Tibial nerve (tissue), 4 donors: ENCODE results near the gene TRIL.
A peak's percentile ranks its signal among the peaks of the same experiment; 100 is the strongest.

Source experiments
- EP300 ChIP-seq, 2 donors: sonication (generic); formaldehyde crosslinking; IDR thresholded peaks; one replicate each; pipeline ENCODE4 v1.6.1; 2017; ENCODE audit warnings: antibody characterized with exemption in 2 of 2, mild to moderate bottlenecking in 1 of 2
- POLR2A ChIP-seq, 2 donors: fragments of 450-650 bp; IDR thresholded peaks; one replicate each; pipeline ENCODE4 v1.6.1; 2017; ENCODE audit warnings: antibody characterized with exemption in 2 of 2, mild to moderate bottlenecking in 2 of 2, moderate library complexity in 2 of 2
- TF ChIP-seq, protein P1 (sequence below), 5 experiments: fragments of 200-600 bp in 3 of 5; fragments of 450-650 bp in 2 of 5; sonication (generic) in 3 of 5; IDR thresholded peaks; one replicate each; pipeline ENCODE4 v1.5.1; 2016 to 2019; ENCODE audit warnings: antibody characterized with exemption in 5 of 5, mild to moderate bottlenecking in 3 of 5, moderate library complexity in 2 of 5

DNA sequence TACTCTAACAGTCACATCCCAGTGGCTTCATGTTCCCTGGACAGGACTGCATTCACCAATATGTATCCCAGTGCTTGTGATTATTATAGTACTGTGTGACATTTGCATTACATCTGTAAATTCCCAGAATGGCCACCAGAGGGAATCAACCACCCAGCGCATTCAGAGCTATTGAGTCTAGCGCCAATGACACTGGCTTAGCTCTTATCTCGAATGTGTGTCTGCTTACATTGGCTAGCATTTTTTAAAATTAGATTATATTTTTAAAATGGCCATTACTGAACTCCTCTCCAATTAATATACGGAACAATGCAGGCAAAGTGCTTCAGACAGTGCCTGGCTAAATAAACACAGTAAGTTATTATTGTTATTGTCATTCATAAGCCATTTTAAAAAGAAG is 36.3 kb downstream of the TRIL start:
- TF ChIP-seq, protein P1, sequence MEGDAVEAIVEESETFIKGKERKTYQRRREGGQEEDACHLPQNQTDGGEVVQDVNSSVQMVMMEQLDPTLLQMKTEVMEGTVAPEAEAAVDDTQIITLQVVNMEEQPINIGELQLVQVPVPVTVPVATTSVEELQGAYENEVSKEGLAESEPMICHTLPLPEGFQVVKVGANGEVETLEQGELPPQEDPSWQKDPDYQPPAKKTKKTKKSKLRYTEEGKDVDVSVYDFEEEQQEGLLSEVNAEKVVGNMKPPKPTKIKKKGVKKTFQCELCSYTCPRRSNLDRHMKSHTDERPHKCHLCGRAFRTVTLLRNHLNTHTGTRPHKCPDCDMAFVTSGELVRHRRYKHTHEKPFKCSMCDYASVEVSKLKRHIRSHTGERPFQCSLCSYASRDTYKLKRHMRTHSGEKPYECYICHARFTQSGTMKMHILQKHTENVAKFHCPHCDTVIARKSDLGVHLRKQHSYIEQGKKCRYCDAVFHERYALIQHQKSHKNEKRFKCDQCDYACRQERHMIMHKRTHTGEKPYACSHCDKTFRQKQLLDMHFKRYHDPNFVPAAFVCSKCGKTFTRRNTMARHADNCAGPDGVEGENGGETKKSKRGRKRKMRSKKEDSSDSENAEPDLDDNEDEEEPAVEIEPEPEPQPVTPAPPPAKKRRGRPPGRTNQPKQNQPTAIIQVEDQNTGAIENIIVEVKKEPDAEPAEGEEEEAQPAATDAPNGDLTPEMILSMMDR (IDR thresholded peaks at IDR 0.05), result peak; percentile 82 to 93 (median 85)
- TF ChIP-seq POLR2A (IDR thresholded peaks at IDR 0.05), result no peak
- no peak for TF ChIP-seq EP300 (IDR thresholded peaks at IDR 0.05)
